ENCODE data around the gene JAZF1. TPM values are rescaled to one million over a fixed set of nuclear protein-coding genes. Genes with fewer than 3 reads are reported as not detected.
A peak's percentile ranks its signal among the peaks of the same experiment; 100 is the strongest.

The JAZF1 gene
- total and polyA plus RNA-seq, 2 experiments from 2014 or later, result 9.8 to 12.3 TPM

GRCh38 chr7:28108747-28109146, 71.8 kb downstream of the JAZF1 start:
- DNase-seq (ENCODE audit: low read depth in 1 of 2, low spot score in 1 of 2), result no peak
- H3K36me3 ChIP-seq, result no peaks in the 10 kb centered on the region
- no peak overlapping the region for H3K27ac ChIP-seq

GRCh38 chr7:28107960-28108359, 72.6 kb downstream of the JAZF1 start:
- peak in 1 of 2 donors; percentile 25 for DNase-seq (ENCODE audit: low read depth in 1 of 2, low spot score in 1 of 2)
- Histone ChIP-seq H3K4me3 (no peak overlapping the region), H3K36me3 (no peaks in the 10 kb centered on the region), H3K9me3 (ENCODE audit: low read depth) (no peaks in the 10 kb centered on the region), H3K27me3 (no peaks in the 10 kb centered on the region), H3K4me1 (ENCODE audit: low read depth) (peaks cover 30% of the 10 kb centered on the region), H3K27ac (no peak overlapping the region)
- TF ChIP-seq CTCF (IDR thresholded peaks at IDR 0.05; ENCODE audit: low read depth, low read length), result no peak

More at GRCh38 chr7:28108747-28109146, 71.8 kb downstream of the JAZF1 start:
- Histone ChIP-seq H3K4me3 (no peak overlapping the region), H3K27me3 (no peaks in the 10 kb centered on the region), H3K9me3 (ENCODE audit: low read depth) (no peaks in the 10 kb centered on the region), H3K4me1 (ENCODE audit: low read depth) (peaks cover 29% of the 10 kb centered on the region)
- TF ChIP-seq CTCF (IDR thresholded peaks at IDR 0.05; ENCODE audit: low read depth, low read length), result no peak

GRCh38 chr7:28106321-28106829, 74.2 kb downstream of the JAZF1 start:
- peak overlapping the region; percentile 79 for H3K27ac ChIP-seq
- H3K36me3 ChIP-seq, result no peaks in the 10 kb centered on the region
- no peak overlapping the region for H3K4me3 ChIP-seq
- no peaks in the 10 kb centered on the region for H3K27me3 ChIP-seq
- no peaks in the 10 kb centered on the region for H3K9me3 ChIP-seq (ENCODE audit: low read depth)
- peaks cover 42% of the 10 kb centered on the region for H3K4me1 ChIP-seq (ENCODE audit: low read depth)
- peak in 1 of 2 donors; percentile 41 for DNase-seq (ENCODE audit: low read depth in 1 of 2, low spot score in 1 of 2)
- TF ChIP-seq CTCF (IDR thresholded peaks at IDR 0.05; ENCODE audit: low read depth, low read length), result no peak

- H3K27ac ChIP-seq, result peak overlapping the region; percentile 79
- H3K36me3 ChIP-seq, result no peaks in the 10 kb centered on the region
- H3K9me3 ChIP-seq (ENCODE audit: low read depth), result no peaks in the 10 kb centered on the region
- no peak for TF ChIP-seq CTCF (IDR thresholded peaks at IDR 0.05; ENCODE audit: low read depth, low read length)
- DNase-seq (ENCODE audit: low read depth in 1 of 2, low spot score in 1 of 2), result peak in 1 of 2 donors; percentile 42
- H3K4me1 ChIP-seq (ENCODE audit: low read depth), result peaks cover 42% of the 10 kb centered on the region
- no peak overlapping the region for H3K4me3 ChIP-seq
- H3K27me3 ChIP-seq, result no peaks in the 10 kb centered on the region
These were observed 75.4 kb downstream of the JAZF1 start for GRCh38 chr7:28105234-28105633.

- no peak for DNase-seq (ENCODE audit: low read depth in 1 of 2, low spot score in 1 of 2)
- H3K9me3 ChIP-seq (ENCODE audit: low read depth), result no peaks in the 10 kb centered on the region
- H3K4me1 ChIP-seq (ENCODE audit: low read depth), result peaks cover 42% of the 10 kb centered on the region
- H3K36me3 ChIP-seq, result no peaks in the 10 kb centered on the region
- no peak for TF ChIP-seq CTCF (IDR thresholded peaks at IDR 0.05; ENCODE audit: low read depth, low read length)
- no peak overlapping the region for H3K27ac ChIP-seq
- no peak overlapping the region for H3K4me3 ChIP-seq
- H3K27me3 ChIP-seq, result no peaks in the 10 kb centered on the region
These were observed 75.8 kb downstream of the JAZF1 start for GRCh38 chr7:28104811-28105210.

Data from cardiac muscle cell (in vitro differentiated cells and primary cell).